AG04450 (cell line): Measurements from ENCODE around the gene ATP2A3. TPM values are rescaled to one million over a fixed set of nuclear protein-coding genes. Genes with fewer than 3 reads are reported as not detected.

Experiments
- CTCF ChIA-PET: fragments of 300-600, 350-600 bp; formaldehyde crosslinking; extraction: SDS; loops from one replicate; lab custom pipeline; 2022; ENCODE audit warnings: antibody characterized with exemption, inconsistent platforms; lab: Charles Lee
- POLR2A ChIA-PET: fragments of 350-600 bp; formaldehyde crosslinking; extraction: SDS; loops from one replicate; lab custom pipeline; 2021; ENCODE audit warnings: antibody characterized with exemption, inconsistent platforms; lab: Yijun Ruan, JAX
- DNase-seq: peaks from one replicate; pipeline ENCODE4 v3.0.0-alpha.2; 2011; ENCODE audit warnings: low read depth, low spot score
- H3K27ac ChIP-seq: one replicate; pipeline ENCODE4 v1.5.1; 2012; ENCODE audit warnings: low read depth, low read length, control low read depth
- H3K27me3 ChIP-seq: one replicate; pipeline ENCODE4 v1.6.0; 2012; ENCODE audit warnings: low read length; ENCODE audit not compliant: control insufficient read depth, insufficient read depth
- H3K4me3 ChIP-seq: 2 replicates; pipeline ENCODE4 v1.5.1; 2011; ENCODE audit warnings: mild to moderate bottlenecking, low read depth, low read length, control low read depth
- H3K9me3 ChIP-seq: 2 replicates; pipeline ENCODE4 v1.5.1; 2012; ENCODE audit warnings: low read length; ENCODE audit not compliant: control insufficient read depth, insufficient read depth
- CTCF ChIP-seq: IDR thresholded peaks from 2 replicates; pipeline ENCODE4 v1.5.1; 2011; ENCODE audit warnings: low read depth, low read length, control low read depth, inconsistent platforms
- polyA plus RNA-seq: library from polyadenylated mRNA; depleted of rRNA; stranded (reverse); fragments of >200 nt; gene quantifications from 2 replicates; pipeline ENCODE4 v1.2.3, GENCODE V29; 2011

The ATP2A3 gene
- polyA plus RNA-seq, 1 experiment, result 0.46 TPM

DNA sequence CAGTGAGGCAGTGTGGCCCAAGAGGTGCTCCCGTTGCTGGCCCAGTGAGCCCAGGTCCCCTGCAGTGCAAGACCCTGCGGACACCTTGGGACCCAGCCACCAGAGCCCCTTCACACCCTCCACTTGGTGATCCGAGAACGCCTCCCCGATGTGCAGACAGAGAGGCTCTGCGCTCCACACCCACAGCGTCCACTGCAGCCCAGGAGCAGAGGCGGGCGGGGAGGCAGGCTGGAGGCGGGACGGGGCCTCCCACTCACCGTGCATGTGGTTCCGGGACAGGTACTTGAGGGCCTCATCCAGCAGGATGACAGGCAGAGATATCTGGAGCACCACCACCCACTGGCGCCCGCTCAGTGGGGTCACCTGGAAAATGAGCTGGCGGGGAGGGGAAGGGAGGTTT, 35.8 kb downstream of the ATP2A3 start:
- no peak for DNase-seq
- H3K27me3 ChIP-seq, result peaks cover 22% of the 10 kb centered on the region
- ChIA-PET CTCF (interaction anchor here (1.1 kb wide), 1 partner anchor 14 kb away, joined by 4 read pairs; no protein-coding TSS in a partner anchor), POLR2A (no interaction called here)
- H3K4me3 ChIP-seq, result no peak overlapping the region
- TF ChIP-seq CTCF, result no peak
- H3K27ac ChIP-seq, result no peak overlapping the region
- no peaks in the 10 kb centered on the region for H3K9me3 ChIP-seq

DNA sequence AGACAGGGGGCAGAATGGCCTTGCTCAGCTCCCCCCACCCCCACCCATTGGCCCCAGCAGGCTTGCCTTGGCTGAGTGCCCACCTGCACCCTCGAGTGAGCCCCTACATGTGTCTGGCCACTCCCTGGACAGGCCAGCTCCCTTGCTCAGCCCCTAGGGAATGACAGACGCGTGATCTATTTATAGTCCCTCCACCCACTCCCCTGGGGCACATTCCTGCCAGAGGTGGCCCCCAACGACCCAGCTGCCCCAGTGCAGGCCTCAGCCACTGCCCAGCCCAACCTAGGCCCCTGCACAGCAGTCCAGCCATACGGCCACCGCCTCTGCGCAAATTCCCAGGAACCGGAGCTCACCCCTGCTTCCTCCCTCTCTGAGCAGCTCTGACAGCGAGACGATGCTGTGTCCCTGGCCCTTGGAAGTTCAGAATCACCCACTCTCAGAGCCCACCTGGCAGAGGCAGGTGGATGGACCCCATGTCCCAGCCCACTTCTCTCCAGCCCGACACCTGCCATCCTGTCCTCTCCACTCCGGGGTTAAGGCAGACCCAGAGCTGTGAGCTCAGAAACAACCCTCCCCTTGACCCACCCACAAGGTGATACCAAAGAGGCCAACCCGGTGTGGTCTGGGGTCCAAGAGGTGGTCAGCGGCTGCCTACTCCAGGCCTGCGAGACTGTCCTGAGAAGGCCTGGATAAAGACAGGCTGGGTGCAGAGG, 36.5 kb downstream of the ATP2A3 start:
- no peak for DNase-seq
- H3K4me3 ChIP-seq, result no peak overlapping the region
- H3K27ac ChIP-seq, result no peak overlapping the region
- ChIA-PET CTCF (interaction anchor here (0.7 kb wide), 1 partner anchor 80 kb away, joined by 4 read pairs; no protein-coding TSS in a partner anchor), POLR2A (no interaction called here)
- no peaks in the 10 kb centered on the region for H3K9me3 ChIP-seq
- H3K27me3 ChIP-seq, result peaks cover 26% of the 10 kb centered on the region
- no peak for TF ChIP-seq CTCF

- no peak for TF ChIP-seq CTCF
- Histone ChIP-seq H3K27me3 (peaks cover 26% of the 10 kb centered on the region), H3K4me3 (no peak overlapping the region), H3K9me3 (no peaks in the 10 kb centered on the region), H3K27ac (no peak overlapping the region)
- no peak for DNase-seq
- POLR2A ChIA-PET, result no interaction called here
- CTCF ChIA-PET, result interaction anchor here (0.7 kb wide), 1 partner anchor 80 kb away, joined by 4 read pairs; no protein-coding TSS in a partner anchor
These were observed 37.2 kb downstream of the ATP2A3 start for GRCh38 chr17:3926860-3927627.

- Histone ChIP-seq H3K4me3 (no peak overlapping the region), H3K27ac (no peak overlapping the region), H3K9me3 (no peaks in the 10 kb centered on the region; the same call in 1 of the 2 replicates), H3K27me3 (peaks cover 26% of the 10 kb centered on the region)
- POLR2A ChIA-PET, result no interaction called here
- TF ChIP-seq CTCF, result no peak
- DNase-seq, result no peak
- CTCF ChIA-PET, result no interaction called here
These were observed 38.4 kb downstream of the ATP2A3 start for GRCh38 chr17:3925684-3926485.
